EH (cell line): Measurements from ENCODE around the gene SUPT6H.
"Not testable (repeated sequence)": the region's sequence is repeated elsewhere in the genome, so short reads cannot be mapped to it uniquely, and the experiment has no call there.

Experiments
- DNase-seq: peaks from one replicate; pipeline ENCODE4 v3.0.0-alpha.2; 2015; ENCODE audit warnings: low read depth

Gene SUPT6H

GRCh38 chr17:28719021-28719433, 57.0 kb downstream of the SUPT6H start:
- no peak for DNase-seq

GRCh38 chr17:28720247-28720996, 58.4 kb downstream of the SUPT6H start:
- DNase-seq = no peak

- DNase-seq = not testable (repeated sequence)
Observed at GRCh38 chr17:28720997-28721329, 59.0 kb downstream of the SUPT6H start.

GRCh38 chr17:28722417-28723158, 60.6 kb downstream of the SUPT6H start:
- DNase-seq = no peak

GRCh38 chr17:28723159-28723835, 61.3 kb downstream of the SUPT6H start:
- no peak for DNase-seq

- not testable (repeated sequence) for DNase-seq
Observed at GRCh38 chr17:28723836-28724499, 62.0 kb downstream of the SUPT6H start.

- no peak for DNase-seq
Observed at GRCh38 chr17:28724500-28725165, 62.6 kb downstream of the SUPT6H start.

- peak; percentile 61 for DNase-seq
Observed at GRCh38 chr17:28725166-28725659, 63.2 kb downstream of the SUPT6H start.

- DNase-seq = peak; percentile 88
Observed at GRCh38 chr17:28725660-28726225, 63.7 kb downstream of the SUPT6H start.

- DNase-seq = peak; percentile 73
Observed at GRCh38 chr17:28726226-28726626, 64.2 kb downstream of the SUPT6H start, which contains the start of gene TLCD1. Gene TLCD1 (minus strand): TSS chr17:28726233. CDS start chr17:28726097, 136 bp downstream.

- DNase-seq = peak; percentile 92
Observed at GRCh38 chr17:28726627-28727491, 64.9 kb downstream of the SUPT6H start.

- DNase-seq = peak; percentile 94
Observed at GRCh38 chr17:28728364-28729200, 66.6 kb downstream of the SUPT6H start, which contains the start of gene NEK8. Gene NEK8 (plus strand): TSS chr17:28728788. CDS start chr17:28728814, 26 bp downstream.

- no peak for DNase-seq
Observed at GRCh38 chr17:28729950-28730330, 67.9 kb downstream of the SUPT6H start.

- no peak for DNase-seq
Observed at GRCh38 chr17:28733346-28733745, 71.3 kb downstream of the SUPT6H start.

- no peak for DNase-seq
Observed at GRCh38 chr17:28734712-28735241, 72.8 kb downstream of the SUPT6H start.

GRCh38 chr17:28735242-28735722, 73.3 kb downstream of the SUPT6H start:
- peak; percentile 43 for DNase-seq

GRCh38 chr17:28735913-28736769, 74.1 kb downstream of the SUPT6H start:
- not testable (repeated sequence) for DNase-seq

GRCh38 chr17:28737316-28737715, 75.3 kb downstream of the SUPT6H start:
- DNase-seq = no peak
